ENCODE data around the gene SCN5A.

Gene SCN5A

GRCh38 chr3:38528457-38528856 is 121.0 kb downstream of the SCN5A start:
- H3K27me3 Mint-ChIP-seq (ENCODE audit: low read depth): no peaks in the 10 kb centered on the region
- TF ChIP-seq CTCF (IDR thresholded peaks at IDR 0.05; ENCODE audit: unreplicated experiment in 3 of 3): no peak
- H3K9me3 Mint-ChIP-seq: no peaks in the 10 kb centered on the region
- peaks cover 48% of the 10 kb centered on the region for H3K36me3 Mint-ChIP-seq (ENCODE audit: low read depth)
- no peak overlapping the region for H3K4me3 Mint-ChIP-seq
- no peaks in the 10 kb centered on the region for H3K4me1 Mint-ChIP-seq
- H3K27ac Mint-ChIP-seq: no peak overlapping the region

DNA sequence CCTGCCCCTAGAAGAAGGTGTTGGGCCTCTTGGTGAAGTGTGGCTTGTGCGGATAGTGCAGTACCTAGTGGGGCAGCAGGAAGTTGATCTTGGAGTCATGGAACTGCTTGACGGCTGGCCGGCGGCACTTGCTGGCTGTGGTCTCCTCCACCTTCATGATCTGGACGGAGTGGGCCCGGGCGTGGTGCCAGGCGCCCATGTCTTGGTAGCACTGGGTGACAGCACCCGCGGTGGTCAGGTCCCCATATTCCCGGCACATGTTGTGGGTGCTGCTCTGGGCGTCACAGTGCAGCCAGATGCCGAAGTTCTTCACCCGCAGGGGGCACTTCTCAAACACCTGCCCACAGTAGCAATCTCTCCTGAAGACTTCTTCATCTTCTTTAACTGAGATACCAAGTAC is 122.7 kb downstream of the SCN5A start:
- Mint-ChIP-seq H3K9me3 (no peaks in the 10 kb centered on the region), H3K4me1 (no peaks in the 10 kb centered on the region), H3K4me3 (no peak overlapping the region), H3K27me3 (ENCODE audit: low read depth) (no peaks in the 10 kb centered on the region), H3K36me3 (ENCODE audit: low read depth) (peaks cover 53% of the 10 kb centered on the region), H3K27ac (no peak overlapping the region)
- no peak for TF ChIP-seq CTCF (IDR thresholded peaks at IDR 0.05; ENCODE audit: unreplicated experiment in 3 of 3)

DNA sequence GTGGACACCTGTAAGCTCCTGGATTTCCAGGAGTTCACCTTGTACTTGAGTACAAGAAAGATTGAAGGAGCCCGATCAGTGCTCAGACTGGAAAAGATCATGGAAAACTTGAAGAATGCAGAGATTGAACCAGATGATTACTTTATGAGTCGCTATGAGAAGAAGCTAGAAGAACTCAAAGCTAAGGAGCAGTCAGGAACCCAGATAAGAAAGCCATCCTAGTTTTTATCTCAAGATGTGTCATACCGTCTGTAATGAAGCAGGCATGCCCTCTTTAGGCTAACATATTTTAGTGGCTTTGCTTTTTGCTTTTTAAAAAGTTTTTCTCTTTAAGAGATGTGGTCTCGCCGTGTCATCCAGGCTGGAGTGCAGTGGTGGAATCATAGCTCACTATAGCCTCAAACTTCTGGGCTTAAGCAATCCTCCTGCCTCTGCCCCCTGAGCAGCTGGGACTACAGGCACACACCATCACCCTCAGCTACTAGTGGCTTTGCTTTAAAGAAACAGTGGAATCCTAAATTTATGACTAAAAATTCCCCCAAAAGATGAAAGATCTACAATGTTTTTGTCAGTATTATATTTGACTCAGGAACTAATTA is 125.2 kb downstream of the SCN5A start:
- no peak overlapping the region for H3K27ac Mint-ChIP-seq
- no peak for TF ChIP-seq CTCF (IDR thresholded peaks at IDR 0.05; ENCODE audit: unreplicated experiment in 3 of 3)
- peaks cover 11% of the 10 kb centered on the region for H3K4me1 Mint-ChIP-seq
- no peak overlapping the region for H3K4me3 Mint-ChIP-seq
- no peaks in the 10 kb centered on the region for H3K27me3 Mint-ChIP-seq (ENCODE audit: low read depth)
- H3K9me3 Mint-ChIP-seq: no peaks in the 10 kb centered on the region
- peaks cover 51% of the 10 kb centered on the region for H3K36me3 Mint-ChIP-seq (ENCODE audit: low read depth)

DNA sequence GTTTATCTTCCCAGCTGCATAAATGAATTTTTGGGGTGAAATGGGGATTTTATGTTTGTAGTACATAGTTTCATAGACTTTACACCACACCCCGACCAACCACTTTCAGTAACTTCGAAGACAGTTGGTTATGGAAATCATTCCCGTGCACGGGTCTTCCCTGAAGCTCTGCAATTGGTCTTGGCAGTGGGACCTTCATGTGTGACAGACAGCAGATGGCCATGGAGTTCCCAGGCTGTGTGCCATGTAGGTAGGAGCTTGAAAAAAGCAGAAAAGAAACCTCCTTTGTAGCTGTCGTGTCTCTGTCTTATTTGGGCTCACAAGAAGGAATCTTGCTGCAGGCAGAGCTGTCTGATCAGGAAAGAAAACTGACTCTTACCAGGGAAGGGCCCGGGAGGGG is 127.5 kb downstream of the SCN5A start:
- no peak overlapping the region for H3K4me3 Mint-ChIP-seq
- peaks cover 44% of the 10 kb centered on the region for H3K36me3 Mint-ChIP-seq (ENCODE audit: low read depth)
- peaks cover 11% of the 10 kb centered on the region for H3K4me1 Mint-ChIP-seq
- H3K27ac Mint-ChIP-seq: no peak overlapping the region
- H3K9me3 Mint-ChIP-seq: no peaks in the 10 kb centered on the region
- no peaks in the 10 kb centered on the region for H3K27me3 Mint-ChIP-seq (ENCODE audit: low read depth)
- TF ChIP-seq CTCF (IDR thresholded peaks at IDR 0.05; ENCODE audit: unreplicated experiment in 3 of 3): no peak

GRCh38 chr3:38521391-38521987 is 128.0 kb downstream of the SCN5A start:
- no peak overlapping the region for H3K4me3 Mint-ChIP-seq
- peak; percentile 87 to 91 (median 87) for TF ChIP-seq CTCF (IDR thresholded peaks at IDR 0.05; ENCODE audit: unreplicated experiment in 3 of 3)
- peaks cover 48% of the 10 kb centered on the region for H3K36me3 Mint-ChIP-seq (ENCODE audit: low read depth)
- H3K27ac Mint-ChIP-seq: no peak overlapping the region
- H3K9me3 Mint-ChIP-seq: no peaks in the 10 kb centered on the region
- peaks cover 11% of the 10 kb centered on the region for H3K4me1 Mint-ChIP-seq
- H3K27me3 Mint-ChIP-seq (ENCODE audit: low read depth): no peaks in the 10 kb centered on the region

GRCh38 chr3:38519651-38520050 is 129.8 kb downstream of the SCN5A start:
- H3K9me3 Mint-ChIP-seq: no peaks in the 10 kb centered on the region
- TF ChIP-seq CTCF (IDR thresholded peaks at IDR 0.05; ENCODE audit: unreplicated experiment in 3 of 3): no peak
- H3K27me3 Mint-ChIP-seq (ENCODE audit: low read depth): no peaks in the 10 kb centered on the region
- H3K36me3 Mint-ChIP-seq (ENCODE audit: low read depth): peaks cover 36% of the 10 kb centered on the region
- H3K4me3 Mint-ChIP-seq: no peak overlapping the region
- H3K27ac Mint-ChIP-seq: no peak overlapping the region
- H3K4me1 Mint-ChIP-seq: peaks cover 11% of the 10 kb centered on the region

Data from nephron (organoid).